H9 (cell line): ENCODE measurements around the gene STK35. TPM values are rescaled to one million over a fixed set of nuclear protein-coding genes. Genes with fewer than 3 reads are reported as not detected.

Experiments used
- DNase-seq: peaks from one replicate; pipeline ENCODE4 v3.0.0-alpha.2; 2017
- H2AFZ ChIP-seq: one replicate; pipeline ENCODE4 v1.6.1; 2013; ENCODE audit warnings: mild to moderate bottlenecking, low read length, control low read depth, moderate library complexity
- H2AK5ac ChIP-seq: 2 replicates; pipeline ENCODE4 v1.6.1; 2013; ENCODE audit warnings: low read length, control low read depth, mixed read lengths; ENCODE audit not compliant: insufficient read length
- H2BK120ac ChIP-seq: one replicate; pipeline ENCODE4 v1.6.1; 2013; ENCODE audit warnings: low read depth, mild to moderate bottlenecking, low read length, control low read depth, inconsistent platforms; ENCODE audit not compliant: poor library complexity, severe bottlenecking
- H2BK12ac ChIP-seq: 2 replicates; pipeline ENCODE4 v1.6.1; 2013; ENCODE audit warnings: low read length, control low read depth, mixed read lengths, low read depth; ENCODE audit not compliant: insufficient read length
- H2BK15ac ChIP-seq: 2 replicates; pipeline ENCODE4 v1.6.1; 2013; ENCODE audit warnings: low read depth, low read length, control low read depth
- H2BK20ac ChIP-seq: one replicate; pipeline ENCODE4 v1.6.1; 2013; ENCODE audit warnings: low read depth, mild to moderate bottlenecking, low read length, control low read depth, inconsistent platforms; ENCODE audit not compliant: poor library complexity, severe bottlenecking
- H2BK5ac ChIP-seq: 2 replicates; pipeline ENCODE4 v1.6.1; 2013; ENCODE audit warnings: low read length, control low read depth, mixed read lengths; ENCODE audit not compliant: insufficient read length
- H3K14ac ChIP-seq: 2 replicates; pipeline ENCODE4 v1.6.1; 2013; ENCODE audit warnings: low read length, control low read depth; ENCODE audit not compliant: insufficient read depth
- H3K18ac ChIP-seq: 2 replicates; pipeline ENCODE4 v1.6.1; 2013; ENCODE audit warnings: low read depth, mild to moderate bottlenecking, mixed read lengths, low read length, control low read depth; ENCODE audit not compliant: insufficient read length
- H3K23ac ChIP-seq: 2 replicates; pipeline ENCODE4 v1.6.1; 2013; ENCODE audit warnings: low read length, control low read depth, mixed read lengths, low read depth; ENCODE audit not compliant: insufficient read length
- H3K23me2 ChIP-seq: 2 replicates; pipeline ENCODE4 v1.6.1; 2013; ENCODE audit warnings: low read depth, mild to moderate bottlenecking, mixed read lengths, low read length, control low read depth; ENCODE audit not compliant: insufficient read length, poor library complexity, severe bottlenecking
- H3K27ac ChIP-seq: 2 replicates; pipeline ENCODE4 v1.5.1; 2013; ENCODE audit warnings: low read length, control low read depth, mixed read lengths, low read depth; ENCODE audit not compliant: insufficient read length
- H3K27me3 ChIP-seq: 2 replicates; pipeline ENCODE4 v1.6.1; 2013; ENCODE audit warnings: low read length, control low read depth, inconsistent platforms; ENCODE audit not compliant: insufficient read depth
- H3K4ac ChIP-seq: 2 replicates; pipeline ENCODE4 v1.6.1; 2013; ENCODE audit warnings: low read depth, mild to moderate bottlenecking, control low read depth, inconsistent platforms, low read length, moderate library complexity
- H3K4me1 ChIP-seq: 2 replicates; pipeline ENCODE4 v1.6.1; 2013; ENCODE audit warnings: low read length, control low read depth, inconsistent platforms; ENCODE audit not compliant: insufficient read depth
- H3K4me2 ChIP-seq: 2 replicates; pipeline ENCODE4 v1.6.1; 2013; ENCODE audit warnings: low read length, control low read depth, mixed read lengths; ENCODE audit not compliant: insufficient read length, insufficient read depth
- H3K56ac ChIP-seq: 2 replicates; pipeline ENCODE4 v1.6.1; 2013; ENCODE audit warnings: low read depth, mild to moderate bottlenecking, mixed read lengths, low read length, control low read depth; ENCODE audit not compliant: insufficient read length
- H3K79me1 ChIP-seq: 2 replicates; pipeline ENCODE4 v1.6.1; 2013; ENCODE audit warnings: low read depth, mild to moderate bottlenecking, moderate library complexity, low read length, control low read depth, inconsistent platforms; ENCODE audit not compliant: insufficient read depth, poor library complexity, severe bottlenecking
- H3K79me2 ChIP-seq: 2 replicates; pipeline ENCODE4 v1.6.1; 2013; ENCODE audit warnings: low read length, control low read depth, inconsistent platforms; ENCODE audit not compliant: insufficient read depth
- H3K9ac ChIP-seq: 2 replicates; pipeline ENCODE4 v1.6.1; 2013; ENCODE audit warnings: low read length, control low read depth, mixed read lengths; ENCODE audit not compliant: insufficient read length; ENCODE audit errors: extremely low read depth
- H3K9me3 ChIP-seq: one replicate; pipeline ENCODE4 v1.6.1; 2013; ENCODE audit warnings: low read depth, low read length, inconsistent platforms; ENCODE audit not compliant: control insufficient read depth
- H3T11ph ChIP-seq: one replicate; pipeline ENCODE4 v1.6.1; 2013; ENCODE audit warnings: mild to moderate bottlenecking, low read length, control low read depth, inconsistent platforms
- H4K20me1 ChIP-seq: one replicate; pipeline ENCODE4 v1.6.1; 2013; ENCODE audit not compliant: control insufficient read depth, insufficient read length, insufficient read depth
- H4K5ac ChIP-seq: 2 replicates; pipeline ENCODE4 v1.6.1; 2013; ENCODE audit warnings: low read depth, mild to moderate bottlenecking, mixed read lengths, low read length, control low read depth; ENCODE audit not compliant: insufficient read length
- H4K8ac ChIP-seq: replicated peaks from 2 replicates; pipeline ENCODE4 v1.6.1; 2013; ENCODE audit warnings: low read length, control low read depth, mixed read lengths, low read depth; ENCODE audit not compliant: insufficient read length
- H4K91ac ChIP-seq: 2 replicates; pipeline ENCODE4 v1.6.1; 2013; ENCODE audit warnings: low read depth, mild to moderate bottlenecking, moderate library complexity, mixed read lengths, low read length, control low read depth; ENCODE audit not compliant: insufficient read length
- H3K27ac Mint-ChIP-seq, 3 experiments: 2 replicates in 2 of 3; 3 replicates in 1 of 3; pipeline ENCODE4 v1.8.0; 2020 to 2021; ENCODE audit warnings: mixed read lengths in 3 of 3, mild to moderate bottlenecking in 1 of 3, moderate library complexity in 1 of 3
- H3K27me3 Mint-ChIP-seq: 2 replicates; pipeline ENCODE4 v1.8.0; 2021; ENCODE audit warnings: low read depth, mild to moderate bottlenecking, moderate library complexity, mixed read lengths
- H3K36me3 Mint-ChIP-seq, 3 experiments: 2 replicates in 2 of 3; 3 replicates in 1 of 3; pipeline ENCODE4 v1.8.0; 2020 to 2021; ENCODE audit warnings: low read depth in 3 of 3, mixed read lengths in 3 of 3; ENCODE audit not compliant: insufficient read depth in 1 of 3
- H3K4me1 Mint-ChIP-seq, 2 experiments: 2 replicates each; pipeline ENCODE4 v1.8.0; 2020; ENCODE audit warnings: mixed read lengths in 2 of 2
- H3K4me3 Mint-ChIP-seq, 2 experiments: 2 replicates in 1 of 2; 3 replicates in 1 of 2; pipeline ENCODE4 v1.8.0; 2020 to 2021; ENCODE audit warnings: mild to moderate bottlenecking in 2 of 2, mixed read lengths in 2 of 2, moderate library complexity in 1 of 2
- H3K9me3 Mint-ChIP-seq, 2 experiments: 2 replicates in 1 of 2; 3 replicates in 1 of 2; pipeline ENCODE4 v1.8.0; 2020; ENCODE audit warnings: mild to moderate bottlenecking in 2 of 2, mixed read lengths in 2 of 2, moderate library complexity in 1 of 2
- WGBS: extraction: QIAGEN DNeasy Blood & Tissue Kit; methylation state at CpG from one replicate; pipeline ENCODE4 v1.1.7; 2013; ENCODE audit warnings: missing lambda C conversion rate, low lambda C conversion rate, mixed read lengths; ENCODE audit not compliant: insufficient read length; ENCODE audit errors: extremely low coverage; 5-methylcytosine and 5-hydroxymethylcytosine counted together
- total RNA-seq: library from RNA; stranded (reverse); gene quantifications from 2 replicates; pipeline ENCODE4 v1.2.1, GENCODE V29; 2021
- TF ChIP-seq, protein P1 (sequence below): fragments of 200-600 bp; sonication (generic); conservative IDR thresholded peaks from 3 replicates; pipeline ENCODE4 v1.8.0; 2021; ENCODE audit warnings: antibody characterized with exemption, mild to moderate bottlenecking

STK35 gene
- total RNA-seq, 1 experiment from 2014 or later: 66.2 TPM

DNA sequence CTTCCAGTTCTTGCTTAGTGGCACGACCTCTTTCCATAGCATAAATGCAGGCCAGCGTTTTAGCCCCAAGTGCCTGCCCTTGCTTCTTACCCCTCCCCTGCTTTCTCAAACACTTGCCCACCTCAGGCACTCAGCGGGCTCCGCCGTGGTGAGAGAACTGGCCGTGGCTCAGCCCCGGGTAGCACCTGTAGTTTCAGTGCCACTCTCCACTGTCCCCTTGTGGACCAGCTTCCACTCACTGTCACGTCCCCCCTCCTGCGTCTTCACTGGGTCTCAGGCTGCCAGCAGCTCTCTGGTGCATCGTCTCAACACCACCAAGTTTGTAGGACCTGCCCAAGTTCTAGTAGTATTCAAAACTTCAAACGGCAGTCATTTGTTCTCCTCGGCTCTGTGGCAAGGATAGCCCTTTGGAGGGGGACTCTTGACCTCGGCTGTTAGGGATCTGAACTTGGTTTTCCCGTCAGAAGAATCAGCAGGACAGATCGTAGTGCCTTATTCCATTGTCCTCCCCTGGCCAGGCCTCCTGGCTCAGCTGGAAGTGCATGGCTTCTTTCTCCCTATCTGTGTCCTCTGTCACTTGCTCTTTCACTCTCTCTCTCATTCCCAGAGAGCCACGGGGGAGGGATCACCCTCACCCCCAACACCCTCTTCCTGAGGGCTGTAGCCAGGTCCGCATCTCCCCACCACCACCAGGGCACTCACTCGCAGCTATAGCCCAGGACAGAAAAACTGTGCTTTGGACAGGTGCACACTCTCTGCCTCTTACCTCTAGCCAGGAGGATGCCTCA is 44.6 kb downstream of the STK35 start:
- H3K79me1 ChIP-seq: no peaks in the 10 kb centered on the region
- no peaks in the 10 kb centered on the region for H3K9me3 ChIP-seq
- H4K91ac ChIP-seq: no peak overlapping the region
- no peak overlapping the region; the same call in 1 of the 2 replicates for H3K14ac ChIP-seq
- no peak overlapping the region; a peak in 1 of 5 replicates for H3K4me3 Mint-ChIP-seq
- H3K27ac Mint-ChIP-seq: peak overlapping the region in 1 of 3 experiments; percentile 92; a peak in 2 of 7 replicates
- peaks cover 13 to 35% (median 29%) of the 10 kb centered on the region in 3 experiments for H3K36me3 Mint-ChIP-seq
- no peaks in the 10 kb centered on the region for H4K20me1 ChIP-seq
- no peaks in the 10 kb centered on the region for H3K27me3 Mint-ChIP-seq
- peaks cover 37 to 47% of the 10 kb centered on the region in 2 experiments for H3K4me1 Mint-ChIP-seq
- H3K27ac ChIP-seq: no peak overlapping the region
- no peak for DNase-seq
- no peaks in the 10 kb centered on the region for H3K27me3 ChIP-seq
- no peak overlapping the region for H3K4ac ChIP-seq
- H3K23ac ChIP-seq: no peak overlapping the region
- TF ChIP-seq, protein P1, sequence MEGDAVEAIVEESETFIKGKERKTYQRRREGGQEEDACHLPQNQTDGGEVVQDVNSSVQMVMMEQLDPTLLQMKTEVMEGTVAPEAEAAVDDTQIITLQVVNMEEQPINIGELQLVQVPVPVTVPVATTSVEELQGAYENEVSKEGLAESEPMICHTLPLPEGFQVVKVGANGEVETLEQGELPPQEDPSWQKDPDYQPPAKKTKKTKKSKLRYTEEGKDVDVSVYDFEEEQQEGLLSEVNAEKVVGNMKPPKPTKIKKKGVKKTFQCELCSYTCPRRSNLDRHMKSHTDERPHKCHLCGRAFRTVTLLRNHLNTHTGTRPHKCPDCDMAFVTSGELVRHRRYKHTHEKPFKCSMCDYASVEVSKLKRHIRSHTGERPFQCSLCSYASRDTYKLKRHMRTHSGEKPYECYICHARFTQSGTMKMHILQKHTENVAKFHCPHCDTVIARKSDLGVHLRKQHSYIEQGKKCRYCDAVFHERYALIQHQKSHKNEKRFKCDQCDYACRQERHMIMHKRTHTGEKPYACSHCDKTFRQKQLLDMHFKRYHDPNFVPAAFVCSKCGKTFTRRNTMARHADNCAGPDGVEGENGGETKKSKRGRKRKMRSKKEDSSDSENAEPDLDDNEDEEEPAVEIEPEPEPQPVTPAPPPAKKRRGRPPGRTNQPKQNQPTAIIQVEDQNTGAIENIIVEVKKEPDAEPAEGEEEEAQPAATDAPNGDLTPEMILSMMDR: no peak
- H2BK15ac ChIP-seq: no peak overlapping the region
- no peaks in the 10 kb centered on the region for H3K79me2 ChIP-seq
- no peak overlapping the region for H3K9ac ChIP-seq
- H2AK5ac ChIP-seq: no peak overlapping the region
- H2BK12ac ChIP-seq: no peak overlapping the region
- H3K23me2 ChIP-seq: no peaks in the 10 kb centered on the region
- no peak overlapping the region for H3K18ac ChIP-seq
- no peak overlapping the region for H3K56ac ChIP-seq
- H3K4me1 ChIP-seq: no peaks in the 10 kb centered on the region
- H2BK5ac ChIP-seq: no peak overlapping the region
- no CpG with 5 or more reads among the region's 18 CpGs for WGBS
- H3T11ph ChIP-seq: no peak overlapping the region
- H4K8ac ChIP-seq: no peak overlapping the region
- no peak overlapping the region for H2BK120ac ChIP-seq
- no peak overlapping the region for H2BK20ac ChIP-seq
- H4K5ac ChIP-seq: no peak overlapping the region
- no peak overlapping the region for H3K4me2 ChIP-seq
- H2AFZ ChIP-seq: no peak overlapping the region
- H3K9me3 Mint-ChIP-seq: no peaks in the 10 kb centered on the region
